ENCODE results near the gene LINGO1. TPM values are rescaled to one million over a fixed set of nuclear protein-coding genes. Genes with fewer than 3 reads are reported as not detected.

The LINGO1 gene
- total RNA-seq, 1 donor from 2014 or later: 4.5 TPM

- no peak for TF ChIP-seq EZH2 (IDR thresholded peaks at IDR 0.05; ENCODE audit: insufficient read depth, low read length)
- H3K27me3 Mint-ChIP-seq (ENCODE audit: low read depth, unreplicated experiment): peaks cover 62% of the 10 kb centered on the region
- Histone ChIP-seq H2AFZ (ENCODE audit: low read depth, low read length) (no peak overlapping the region), H4K20me1 (ENCODE audit: insufficient read depth, low read length) (no peaks in the 10 kb centered on the region), H3K9me3 (ENCODE audit: insufficient read depth, low read depth, low read length) (peaks cover 3% of the 10 kb centered on the region), H3K4me1 (ENCODE audit: insufficient read depth, low read length) (no peaks in the 10 kb centered on the region), H3K27me3 (ENCODE audit: insufficient read depth, low read length) (peaks cover 17% of the 10 kb centered on the region), H3K4me2 (ENCODE audit: low read length) (no peak overlapping the region), H3K27ac (ENCODE audit: low read depth, low read length) (no peak overlapping the region), H3K4me3 (ENCODE audit: insufficient read depth, low read depth, low read length) (no peak overlapping the region), H3K9ac (ENCODE audit: low read length) (no peak overlapping the region), H3K79me2 (ENCODE audit: insufficient read depth, low read length) (no peaks in the 10 kb centered on the region), H3K36me3 (ENCODE audit: insufficient read depth, low read length) (no peaks in the 10 kb centered on the region)
- H3K36me3 Mint-ChIP-seq (ENCODE audit: low read depth, unreplicated experiment): no peaks in the 10 kb centered on the region
- H3K4me3 Mint-ChIP-seq (ENCODE audit: unreplicated experiment): no peak overlapping the region
- no peaks in the 10 kb centered on the region for H3K4me1 Mint-ChIP-seq (ENCODE audit: low read depth, unreplicated experiment)
- DNase-seq (ENCODE audit: low read depth) (no peak), FAIRE-seq (no peak)
- H3K9me3 Mint-ChIP-seq (ENCODE audit: unreplicated experiment): peaks cover 2% of the 10 kb centered on the region
- no peak overlapping the region for H3K27ac Mint-ChIP-seq (ENCODE audit: unreplicated experiment)
Observed at GRCh38 chr15:77649017-77649416, 16.3 kb upstream of the LINGO1 start.

GRCh38 chr15:77647961-77648360, 15.2 kb upstream of the LINGO1 start:
- H3K4me2 ChIP-seq (ENCODE audit: low read length): no peak overlapping the region
- H3K27ac ChIP-seq (ENCODE audit: low read depth, low read length): no peak overlapping the region
- no peak overlapping the region for H2AFZ ChIP-seq (ENCODE audit: low read depth, low read length)
- H3K27me3 ChIP-seq (ENCODE audit: insufficient read depth, low read length): peaks cover 17% of the 10 kb centered on the region
- H3K4me1 ChIP-seq (ENCODE audit: insufficient read depth, low read length): no peaks in the 10 kb centered on the region
- H3K27me3 Mint-ChIP-seq (ENCODE audit: low read depth, unreplicated experiment): peaks cover 60% of the 10 kb centered on the region
- H3K4me1 Mint-ChIP-seq (ENCODE audit: low read depth, unreplicated experiment): no peaks in the 10 kb centered on the region
- TF ChIP-seq CTCF (IDR thresholded peaks at IDR 0.05; ENCODE audit: insufficient read depth, low read depth, low read length) (no peak), EZH2 (IDR thresholded peaks at IDR 0.05; ENCODE audit: insufficient read depth, low read length) (no peak)
- H3K36me3 ChIP-seq (ENCODE audit: insufficient read depth, low read length): no peaks in the 10 kb centered on the region
- no peak overlapping the region for H3K4me3 ChIP-seq (ENCODE audit: insufficient read depth, low read depth, low read length)
- H3K27ac Mint-ChIP-seq (ENCODE audit: unreplicated experiment): no peak overlapping the region
- DNase-seq (ENCODE audit: low read depth) (no peak), FAIRE-seq (no peak)
- H3K9me3 ChIP-seq (ENCODE audit: insufficient read depth, low read depth, low read length): no peaks in the 10 kb centered on the region
- no peak overlapping the region for H3K9ac ChIP-seq (ENCODE audit: low read length)
- H4K20me1 ChIP-seq (ENCODE audit: insufficient read depth, low read length): no peaks in the 10 kb centered on the region
- H3K9me3 Mint-ChIP-seq (ENCODE audit: unreplicated experiment): no peaks in the 10 kb centered on the region
- H3K4me3 Mint-ChIP-seq (ENCODE audit: unreplicated experiment): no peak overlapping the region
- no peaks in the 10 kb centered on the region for H3K36me3 Mint-ChIP-seq (ENCODE audit: low read depth, unreplicated experiment)
- no peaks in the 10 kb centered on the region for H3K79me2 ChIP-seq (ENCODE audit: insufficient read depth, low read length)

- TF ChIP-seq EZH2 (IDR thresholded peaks at IDR 0.05; ENCODE audit: insufficient read depth, low read length) (no peak), CTCF (IDR thresholded peaks at IDR 0.05; ENCODE audit: insufficient read depth, low read depth, low read length) (no peak)
- Mint-ChIP-seq H3K36me3 (ENCODE audit: low read depth, unreplicated experiment) (no peaks in the 10 kb centered on the region), H3K27me3 (ENCODE audit: low read depth, unreplicated experiment) (peaks cover 54% of the 10 kb centered on the region), H3K27ac (ENCODE audit: unreplicated experiment) (no peak overlapping the region), H3K9me3 (ENCODE audit: unreplicated experiment) (no peaks in the 10 kb centered on the region), H3K4me3 (ENCODE audit: unreplicated experiment) (no peak overlapping the region), H3K4me1 (ENCODE audit: low read depth, unreplicated experiment) (no peaks in the 10 kb centered on the region)
- Histone ChIP-seq H3K9me3 (ENCODE audit: insufficient read depth, low read depth, low read length) (no peaks in the 10 kb centered on the region), H3K27ac (ENCODE audit: low read depth, low read length) (no peak overlapping the region), H4K20me1 (ENCODE audit: insufficient read depth, low read length) (no peaks in the 10 kb centered on the region), H3K79me2 (ENCODE audit: insufficient read depth, low read length) (no peaks in the 10 kb centered on the region), H3K9ac (ENCODE audit: low read length) (no peak overlapping the region), H3K4me2 (ENCODE audit: low read length) (no peak overlapping the region), H3K4me3 (ENCODE audit: insufficient read depth, low read depth, low read length) (no peak overlapping the region), H3K27me3 (ENCODE audit: insufficient read depth, low read length) (peaks cover 8% of the 10 kb centered on the region), H2AFZ (ENCODE audit: low read depth, low read length) (no peak overlapping the region), H3K4me1 (ENCODE audit: insufficient read depth, low read length) (no peaks in the 10 kb centered on the region), H3K36me3 (ENCODE audit: insufficient read depth, low read length) (no peaks in the 10 kb centered on the region)
- FAIRE-seq (no peak), DNase-seq (ENCODE audit: low read depth) (no peak)
Observed at GRCh38 chr15:77646104-77646694, 13.5 kb upstream of the LINGO1 start.
